PC-9 (cell line): Measurements from ENCODE around the gene NEK7.

Experiments
- CTCF ChIP-seq: fragments of 200-600 bp; sonication (generic); conservative IDR thresholded peaks from 2 replicates; pipeline ENCODE4 v1.6.1; 2017; ENCODE audit warnings: mixed run types, antibody characterized with exemption, mild to moderate bottlenecking, moderate library complexity
- EZH2 ChIP-seq: fragments of 200-600 bp; sonication (generic); IDR thresholded peaks from 2 replicates; pipeline ENCODE4 v1.8.0; 2017; ENCODE audit warnings: antibody characterized with exemption, low read depth

DNA sequence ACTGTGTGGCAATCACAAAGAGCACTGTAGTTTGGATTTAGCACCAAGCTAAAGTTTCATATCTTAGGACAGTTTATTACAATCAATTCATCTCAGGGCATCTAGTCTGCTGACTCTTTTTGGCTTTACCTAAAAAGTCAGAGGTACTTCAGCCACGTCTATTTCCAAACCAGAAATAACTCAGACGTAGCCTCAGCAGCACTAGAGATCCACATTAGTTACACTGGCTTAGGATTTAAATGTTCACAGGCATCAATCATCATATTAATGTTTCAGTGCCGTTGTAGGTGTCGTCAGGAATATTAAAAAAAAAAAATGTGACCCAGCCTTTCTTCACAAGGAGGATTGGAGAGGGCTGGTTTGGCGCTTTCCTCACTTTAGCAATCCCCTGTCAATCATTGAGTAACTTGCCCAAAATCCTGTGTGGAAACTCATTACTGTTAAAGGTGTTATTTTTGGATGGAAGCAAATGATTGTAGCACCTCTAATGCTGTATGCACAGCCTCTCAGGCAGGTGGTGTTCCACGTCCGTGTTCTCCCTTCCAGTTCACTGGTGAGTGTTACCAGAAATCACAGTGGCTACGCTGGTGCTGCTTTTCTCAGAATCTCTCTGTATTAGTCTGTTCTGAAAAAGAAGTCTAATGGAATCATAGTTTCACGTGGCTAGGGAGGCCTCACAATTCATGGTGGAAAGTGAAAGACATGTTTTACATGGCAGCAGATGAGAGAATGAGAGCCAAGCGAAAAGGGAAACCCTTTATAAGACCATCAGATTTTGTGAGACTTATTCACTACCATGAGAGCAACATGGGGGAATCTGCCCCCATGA lies 45.4 kb downstream of the NEK7 start:
- TF ChIP-seq CTCF, result no peak
- no peak for TF ChIP-seq EZH2
